EH (cell line): ENCODE data around the gene TMEM185B.
"Not testable (repeated sequence)": the region's sequence is repeated elsewhere in the genome, so short reads cannot be mapped to it uniquely, and the experiment has no call there.

Experiments
- DNase-seq: peaks from one replicate; pipeline ENCODE4 v3.0.0-alpha.2; 2015; ENCODE audit warnings: low read depth

Gene TMEM185B

GRCh38 chr2:120223034-120223912 is at the start of gene TMEM185B:
Gene TMEM185B, minus strand, starts transcription at chr2:120223400. Its CDS starts 424 bp downstream, at chr2:120222976.
- DNase-seq = peak; percentile 86

DNA sequence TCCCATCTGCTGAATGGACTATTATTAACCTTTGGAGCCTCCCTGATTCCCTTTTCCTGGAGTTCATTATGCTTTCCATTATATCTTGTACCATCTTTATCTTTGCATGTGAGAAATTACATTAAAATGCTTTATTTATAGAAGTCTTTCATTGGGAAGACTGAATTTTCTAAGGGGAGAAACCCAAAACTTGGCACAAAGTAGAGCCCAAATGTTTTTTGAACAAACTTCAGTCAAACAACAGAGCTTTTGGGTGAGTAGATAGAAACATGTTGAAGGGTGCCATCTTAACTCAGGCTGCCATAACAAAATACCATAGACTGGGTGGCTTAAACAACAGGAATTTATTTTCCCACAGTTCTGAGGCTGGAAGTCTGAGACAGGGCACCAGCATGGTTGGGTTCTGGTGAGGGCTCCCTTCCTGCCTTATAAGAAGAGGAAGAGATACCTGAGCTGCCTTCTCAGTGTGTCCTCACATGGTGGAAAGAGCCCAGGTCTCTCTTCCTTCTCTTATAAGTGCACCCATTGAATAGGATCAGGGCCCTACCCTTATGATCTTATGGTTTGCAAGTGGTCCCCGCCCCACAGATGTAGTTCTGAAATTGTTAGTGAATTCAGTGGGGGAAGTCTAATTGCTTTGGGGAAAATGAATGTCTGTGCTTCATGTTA is 48.6 kb upstream of the TMEM185B start:
- no peak for DNase-seq

DNA sequence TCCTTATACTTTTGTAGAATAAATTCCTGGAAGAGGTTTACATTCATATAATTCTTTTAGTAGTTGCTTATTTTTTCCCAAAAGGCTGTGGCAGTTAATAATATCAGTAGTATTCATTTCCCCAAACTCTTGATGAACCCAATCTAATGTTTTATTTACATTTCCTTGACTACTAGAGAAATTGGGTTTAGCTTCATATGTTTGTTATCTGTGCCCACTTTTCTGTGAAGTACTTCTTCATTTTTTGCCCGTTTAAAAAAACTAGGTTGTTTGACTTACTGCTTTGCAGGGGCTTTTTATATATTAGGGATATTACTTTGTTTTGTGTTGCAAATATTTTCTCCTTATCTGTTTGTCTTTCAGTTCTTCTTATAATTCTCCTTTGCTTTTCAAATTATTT is 46.6 kb upstream of the TMEM185B start:
- no peak for DNase-seq

DNA sequence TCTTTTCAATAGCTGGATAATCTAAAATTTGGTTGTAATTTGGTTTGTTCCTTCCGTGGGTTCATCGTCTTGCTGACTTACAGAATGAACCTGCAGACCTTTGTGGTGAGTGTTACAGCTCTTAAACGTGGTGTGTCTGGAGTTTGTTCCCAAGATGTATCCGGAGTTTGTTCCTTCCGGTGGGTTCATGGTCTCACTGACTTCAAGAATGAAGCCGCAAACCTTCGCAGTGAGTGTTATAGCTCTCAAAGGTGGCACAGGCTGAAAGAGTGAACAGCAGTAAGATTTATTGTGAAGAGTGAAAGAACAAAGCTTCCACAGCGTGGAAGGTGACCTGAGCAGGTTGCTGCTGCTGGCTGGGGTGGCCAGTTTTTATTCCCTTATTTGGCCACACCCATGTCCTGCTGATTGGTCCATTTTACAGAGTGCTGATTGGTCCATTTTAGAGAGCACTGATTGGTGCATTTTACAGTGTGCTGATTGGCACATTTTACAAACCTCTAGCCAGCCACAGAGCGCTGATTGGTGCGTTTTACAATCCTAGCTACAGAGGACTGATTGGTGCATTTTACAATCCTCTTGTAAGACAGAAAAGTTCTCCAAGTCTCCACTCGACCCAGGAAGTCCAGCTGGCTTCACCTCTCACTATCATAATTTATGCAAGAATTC is 46.0 kb upstream of the TMEM185B start:
- DNase-seq = no peak

DNA sequence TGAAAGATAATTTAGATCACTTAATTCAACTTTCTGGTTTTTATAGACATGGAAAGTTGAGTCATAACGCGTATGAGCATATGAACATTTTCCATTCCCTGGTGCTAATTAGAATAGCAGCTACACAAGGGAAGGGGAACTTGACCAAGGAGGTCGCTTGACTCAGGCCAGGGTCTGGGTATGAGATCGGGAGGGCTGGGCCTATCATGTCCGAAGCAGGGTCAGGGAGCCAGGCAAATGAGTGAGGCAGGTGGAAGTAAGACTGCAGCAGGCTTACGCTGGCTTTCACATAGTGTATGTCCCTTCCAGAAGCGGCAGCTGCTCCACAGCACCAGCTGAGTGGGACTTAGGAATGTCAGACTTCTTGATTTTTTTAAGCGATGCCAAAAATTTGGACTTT is 44.1 kb upstream of the TMEM185B start:
- DNase-seq = no peak

- no peak for DNase-seq
Measured at GRCh38 chr2:120265006-120265405, 41.8 kb upstream of the TMEM185B start.

GRCh38 chr2:120262761-120263428 is 39.7 kb upstream of the TMEM185B start:
- DNase-seq = peak; percentile 37

GRCh38 chr2:120262150-120262549 is 39.0 kb upstream of the TMEM185B start:
- no peak for DNase-seq

- DNase-seq = no peak
Measured at GRCh38 chr2:120261387-120262006, 38.3 kb upstream of the TMEM185B start.

DNA sequence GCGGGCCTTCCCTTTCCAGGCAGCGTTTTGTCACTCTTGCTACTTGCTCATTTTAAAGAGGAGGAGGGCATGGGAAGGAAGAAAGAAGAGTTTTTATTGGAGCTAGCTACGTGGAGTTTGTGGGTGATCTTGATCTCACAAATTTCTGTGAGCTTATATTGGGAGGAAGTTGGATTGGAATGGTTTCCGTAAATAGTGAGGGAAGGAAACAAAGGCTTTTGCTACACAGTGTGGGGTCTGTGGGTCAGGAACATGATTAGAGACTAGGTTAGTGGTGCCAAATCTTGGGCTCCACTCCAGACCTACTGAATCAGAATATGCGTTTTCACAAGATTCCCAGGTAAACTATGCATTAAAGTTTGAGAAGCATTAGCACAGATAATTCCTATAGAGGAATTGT is 37.5 kb upstream of the TMEM185B start:
- no peak for DNase-seq

GRCh38 chr2:120259939-120260338 is 36.7 kb upstream of the TMEM185B start:
- not testable (repeated sequence) for DNase-seq

DNA sequence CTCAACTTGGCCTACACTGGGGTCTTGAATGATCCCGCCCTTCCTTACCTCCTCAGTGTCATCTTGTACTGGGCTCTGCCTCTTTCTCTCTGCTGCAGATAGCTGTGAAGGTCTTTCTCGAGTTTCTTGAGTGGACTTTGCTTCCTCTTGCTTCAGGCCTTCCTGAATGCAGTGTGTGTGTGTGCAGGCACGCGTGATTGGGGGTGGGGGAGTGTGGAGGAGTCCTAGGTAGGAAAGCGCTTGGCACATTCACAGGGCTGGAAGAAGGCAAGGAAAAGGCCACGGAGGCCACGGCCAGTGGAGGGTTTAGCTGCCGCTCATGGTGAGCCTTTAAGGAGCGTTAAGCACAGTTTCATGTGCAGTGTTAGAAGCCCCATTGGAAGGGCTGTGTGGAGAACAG is 35.0 kb upstream of the TMEM185B start:
- DNase-seq = no peak

DNA sequence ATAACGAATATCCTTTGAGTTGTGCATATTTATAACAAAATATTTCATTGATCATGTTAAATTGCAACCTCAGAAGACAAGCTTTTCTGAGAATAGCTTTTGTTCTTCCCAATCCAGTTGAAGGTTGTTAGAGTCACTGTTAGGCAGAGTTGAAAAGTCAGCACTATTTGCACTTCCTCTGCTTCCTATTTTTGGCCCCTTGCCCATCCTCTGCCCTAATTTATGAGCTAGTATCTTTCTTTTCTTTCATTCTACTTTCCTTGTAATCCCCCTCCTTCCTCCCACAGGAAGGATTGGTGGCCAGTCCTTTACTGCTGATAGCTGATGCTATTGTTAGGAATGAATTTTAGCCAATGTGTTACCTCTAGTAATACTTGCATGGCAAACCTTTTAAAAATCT is 34.3 kb upstream of the TMEM185B start:
- DNase-seq = no peak

DNA sequence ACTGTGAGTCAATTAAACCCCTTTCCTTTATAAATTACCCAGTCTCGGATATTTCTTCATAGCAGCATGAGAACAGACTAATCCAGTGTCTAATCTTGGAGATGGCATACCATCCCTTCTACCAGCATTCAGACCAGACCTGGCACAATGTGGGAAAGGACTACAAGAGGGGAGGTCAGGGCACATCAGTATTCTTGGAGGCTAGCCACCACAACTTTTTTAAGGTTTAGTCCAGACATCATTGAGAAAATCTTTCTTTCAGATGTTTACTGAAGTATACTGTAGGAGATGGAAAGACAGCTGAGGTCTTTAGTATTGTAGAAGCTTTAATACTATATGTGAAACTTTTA is 33.4 kb upstream of the TMEM185B start:
- no peak for DNase-seq

- DNase-seq = no peak
Measured at GRCh38 chr2:120255986-120256650, 32.9 kb upstream of the TMEM185B start.

DNA sequence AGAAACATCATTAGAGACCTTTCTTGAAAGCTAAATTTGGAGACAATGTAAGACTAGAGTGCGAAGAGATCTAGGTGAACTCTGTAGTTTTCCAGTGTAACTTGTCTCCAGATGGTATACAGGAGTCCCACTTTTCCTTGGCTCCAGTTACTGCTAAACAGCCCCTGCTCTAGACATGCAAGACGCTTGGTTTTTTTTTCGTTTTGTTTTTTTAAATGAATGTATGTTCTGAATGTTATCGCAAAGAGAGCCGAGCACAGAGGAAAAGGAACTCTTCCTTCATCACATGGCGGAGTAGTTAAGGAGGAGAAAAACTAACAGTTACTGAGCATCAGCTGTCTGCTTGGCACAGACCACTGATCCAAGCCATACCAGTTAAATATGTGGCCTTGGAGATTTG is 31.9 kb upstream of the TMEM185B start:
- DNase-seq = no peak

DNA sequence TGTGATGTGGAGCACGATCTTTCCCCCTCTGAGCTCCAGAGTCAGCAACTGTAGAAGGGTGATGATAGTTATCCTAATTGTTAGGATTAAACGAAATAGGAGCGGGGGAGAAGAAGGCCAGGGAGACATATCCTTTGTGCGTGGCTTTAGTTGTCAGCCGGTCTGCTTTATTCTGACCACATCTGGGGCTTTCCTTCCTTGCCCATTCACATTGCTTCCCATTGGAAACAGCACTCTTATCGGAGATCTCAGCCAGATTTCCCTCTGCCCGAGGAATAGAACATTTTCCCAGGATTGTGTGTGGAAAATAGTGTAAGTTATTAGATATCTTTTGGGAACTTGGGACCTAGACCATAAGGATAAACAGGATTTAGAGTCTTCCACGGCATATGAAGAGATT is 31.0 kb upstream of the TMEM185B start:
- no peak for DNase-seq

DNA sequence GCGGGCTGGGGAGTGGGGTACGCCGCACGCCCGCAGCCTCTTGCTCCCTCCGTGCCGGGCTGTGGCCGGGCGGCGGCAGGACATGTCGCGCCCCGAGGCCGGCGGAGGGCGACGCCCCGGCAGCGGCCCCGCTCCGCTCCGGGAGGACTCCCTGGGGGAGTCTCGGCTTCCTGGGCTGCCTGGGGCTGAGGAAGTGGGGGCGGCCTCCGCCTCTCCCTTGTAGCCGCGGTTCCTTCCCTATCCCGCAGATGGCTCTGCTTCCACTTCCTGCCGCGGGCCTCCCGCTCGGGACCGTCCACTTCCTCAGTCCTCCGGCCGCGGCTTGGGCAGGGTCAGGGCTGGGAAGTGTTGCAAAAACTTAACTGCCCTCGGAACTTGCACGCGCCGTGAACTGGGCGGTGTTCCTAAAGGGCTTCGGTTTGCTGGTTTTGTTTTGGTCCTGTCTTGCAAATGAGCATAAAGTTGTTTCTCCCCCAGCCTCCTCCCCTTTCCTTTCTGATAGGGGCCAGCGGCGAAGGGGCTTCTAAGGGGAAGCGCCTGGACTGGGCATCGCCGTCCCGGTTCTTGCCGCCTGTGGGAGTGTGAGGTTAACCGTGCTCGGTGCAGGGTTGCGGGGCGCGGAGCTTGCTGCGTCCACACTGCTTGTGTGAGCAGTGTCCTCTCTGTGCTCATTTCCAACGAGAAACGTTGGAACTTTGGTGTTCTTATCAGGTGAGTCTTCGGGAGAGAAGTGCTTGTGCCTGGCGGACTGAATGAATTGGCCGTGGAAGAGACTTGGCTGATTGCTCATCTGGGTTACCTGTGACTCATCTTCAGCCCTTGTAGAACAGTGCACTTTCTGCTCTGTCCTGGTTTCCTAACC is 30.1 kb upstream of the TMEM185B start:
- DNase-seq = peak; percentile 86

DNA sequence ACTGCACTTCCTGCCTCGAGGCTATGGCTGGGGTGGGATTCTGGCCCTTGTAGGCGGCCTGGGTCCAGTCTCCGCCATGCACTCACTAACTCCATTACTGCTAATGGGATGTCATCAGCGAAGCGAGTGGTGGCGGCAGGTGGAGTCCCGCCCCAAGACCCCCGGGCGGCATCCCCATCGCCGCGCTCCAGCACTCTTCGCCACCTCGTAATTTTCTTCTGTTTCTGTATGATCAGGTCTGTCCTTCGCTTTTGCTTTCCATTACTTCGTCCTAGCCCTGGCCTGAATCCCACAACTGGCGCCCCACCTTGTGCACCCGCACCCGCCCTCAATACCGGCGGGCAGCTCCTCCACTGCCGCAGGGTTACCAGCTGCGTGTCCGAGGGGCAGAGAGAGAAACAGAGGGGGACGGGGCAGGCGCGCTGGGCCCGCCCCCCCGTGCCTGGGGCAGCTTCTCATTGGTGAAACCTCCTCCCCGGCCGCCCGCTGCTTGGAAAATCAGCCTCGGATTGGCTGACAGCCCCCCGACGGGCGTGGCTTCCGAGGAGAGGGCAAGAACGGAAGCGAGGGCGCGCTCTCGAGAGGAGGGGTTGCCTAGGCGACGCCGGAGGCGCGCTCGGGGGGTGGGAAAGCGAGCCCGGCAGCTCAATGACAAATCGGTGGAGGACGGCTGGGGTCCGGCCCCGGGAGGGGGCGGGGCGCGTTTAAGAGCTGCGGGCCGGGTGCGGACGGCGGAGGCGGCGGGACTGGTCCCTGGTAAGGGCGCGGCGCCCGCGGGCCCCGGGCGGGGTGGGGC is 29.2 kb upstream of the TMEM185B start, which contains the start of gene RALB:
RALB (plus strand) TSS at position 628 of the 796 bp plus-strand sequence. CDS start 25,813 bp downstream, outside the sequence.
- DNase-seq = peak; percentile 99

GRCh38 chr2:120251880-120252224 is 28.7 kb upstream of the TMEM185B start:
- DNase-seq = peak; percentile 24
